NCI-H510A (cell line): ENCODE data around the gene GREB1L.

Experiments used
- DNase-seq: peaks from one replicate; lab custom pipeline; 2025; lab: John Stamatoyannopoulos, UW

GREB1L gene

GRCh38 chr18:21489119-21489750 lies 247.2 kb downstream of the GREB1L start:
- DNase-seq, result no peak

GRCh38 chr18:21489919-21490495 lies 248.0 kb downstream of the GREB1L start:
- no peak for DNase-seq

- DNase-seq, result no peak
These were observed 248.7 kb downstream of the GREB1L start for GRCh38 chr18:21490748-21491147.

DNA sequence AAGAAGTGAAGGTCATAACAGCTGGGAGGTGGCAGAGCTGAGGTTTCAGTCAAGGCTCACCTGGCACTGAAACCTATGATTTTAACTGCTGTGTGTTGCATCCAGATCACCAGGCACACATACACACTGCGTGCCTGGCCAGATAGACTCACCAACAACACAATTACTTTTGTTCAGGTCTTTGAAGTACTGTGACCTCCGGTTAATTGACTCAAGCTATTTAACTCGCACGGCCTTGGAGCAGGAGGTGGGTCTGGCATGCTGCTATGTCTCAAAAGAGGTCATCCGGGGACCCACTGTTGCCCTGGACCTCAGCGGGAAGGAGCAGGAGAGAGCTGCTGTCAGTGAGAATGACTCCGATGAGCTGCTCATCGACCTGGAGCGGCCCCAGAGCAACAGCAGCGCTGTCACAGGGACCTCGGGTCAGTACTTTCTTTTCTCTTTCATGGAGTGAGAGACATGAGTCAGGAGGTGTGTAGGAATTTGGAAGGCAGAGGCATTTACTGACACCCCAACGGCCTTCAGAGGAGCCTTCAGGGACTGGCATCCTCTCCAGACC lies 254.3 kb downstream of the GREB1L start:
- DNase-seq, result no peak

DNA sequence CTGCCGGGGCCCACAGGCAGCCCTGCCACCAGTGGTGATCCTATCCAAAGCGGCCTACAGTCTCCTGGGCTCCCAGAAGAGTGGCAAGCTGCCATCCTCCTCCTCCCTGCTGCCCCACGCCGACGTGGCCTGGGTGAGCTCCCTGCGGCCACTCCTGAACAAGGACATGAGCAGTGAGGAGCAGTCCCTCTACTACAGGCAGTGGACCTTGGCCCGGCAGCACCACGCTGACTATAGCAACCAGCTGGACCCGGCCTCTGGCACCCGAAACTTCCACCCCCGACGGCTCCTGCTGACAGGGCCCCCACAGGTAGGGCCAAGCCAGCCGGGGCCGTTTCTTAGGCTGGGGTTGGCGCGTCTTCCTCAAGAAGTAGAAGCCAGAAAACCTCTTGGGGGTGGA lies 258.0 kb downstream of the GREB1L start:
- DNase-seq, result no peak

GRCh38 chr18:21502661-21503060 lies 260.6 kb downstream of the GREB1L start:
- DNase-seq, result no peak

- DNase-seq, result no peak
These were observed 266.1 kb downstream of the GREB1L start for GRCh38 chr18:21507913-21508701.

GRCh38 chr18:21509062-21509461 lies 267.0 kb downstream of the GREB1L start:
- DNase-seq, result no peak

GRCh38 chr18:21513292-21513691 lies 271.3 kb downstream of the GREB1L start:
- no peak for DNase-seq

DNA sequence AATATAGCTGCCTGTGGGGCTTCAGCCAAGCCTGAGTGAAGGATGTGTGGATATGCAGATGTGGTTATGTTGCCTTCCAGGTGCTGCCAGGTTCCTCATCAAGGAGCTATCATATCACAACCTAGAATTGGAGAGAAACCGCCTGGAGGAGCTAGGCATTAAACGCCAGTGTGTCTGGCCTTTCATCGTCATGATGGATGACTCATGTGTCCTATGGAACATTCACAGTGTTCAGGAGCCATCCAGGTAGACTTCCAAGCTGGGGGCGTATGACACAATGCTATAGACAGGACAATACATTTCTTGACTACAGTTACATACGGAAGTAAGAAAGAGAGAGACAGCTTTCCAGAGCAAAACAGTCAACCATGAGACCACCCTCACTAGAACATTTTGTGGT lies 271.7 kb downstream of the GREB1L start:
- DNase-seq, result no peak

GRCh38 chr18:21522530-21522929 lies 280.5 kb downstream of the GREB1L start:
- DNase-seq, result no peak

DNA sequence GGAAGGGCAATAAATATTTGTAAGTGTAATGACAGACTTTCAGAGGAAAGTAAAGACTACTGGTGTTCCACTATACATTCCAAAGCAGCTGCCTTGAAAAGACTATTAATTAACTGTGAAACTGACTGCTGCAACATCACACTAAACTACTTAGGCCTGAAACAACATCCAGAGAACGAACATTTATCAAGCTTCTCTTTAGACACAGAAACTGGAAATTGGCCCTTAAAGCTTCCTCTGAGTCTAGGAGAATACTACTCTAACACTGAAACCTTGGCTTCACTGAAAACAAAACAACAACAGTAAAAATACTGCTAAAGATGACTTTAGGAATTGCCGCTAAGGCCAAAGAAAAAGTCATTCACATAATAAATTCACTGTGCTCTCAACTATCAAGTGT lies 283.9 kb downstream of the GREB1L start:
- no peak for DNase-seq

GRCh38 chr18:21526463-21526862 lies 284.4 kb downstream of the GREB1L start:
- no peak for DNase-seq

- DNase-seq, result no peak
These were observed 292.3 kb downstream of the GREB1L start for GRCh38 chr18:21534327-21534726.

- DNase-seq, result no peak
These were observed 296.2 kb downstream of the GREB1L start for GRCh38 chr18:21538230-21538629.

GRCh38 chr18:21546423-21546822 lies 304.4 kb downstream of the GREB1L start:
- DNase-seq, result no peak

DNA sequence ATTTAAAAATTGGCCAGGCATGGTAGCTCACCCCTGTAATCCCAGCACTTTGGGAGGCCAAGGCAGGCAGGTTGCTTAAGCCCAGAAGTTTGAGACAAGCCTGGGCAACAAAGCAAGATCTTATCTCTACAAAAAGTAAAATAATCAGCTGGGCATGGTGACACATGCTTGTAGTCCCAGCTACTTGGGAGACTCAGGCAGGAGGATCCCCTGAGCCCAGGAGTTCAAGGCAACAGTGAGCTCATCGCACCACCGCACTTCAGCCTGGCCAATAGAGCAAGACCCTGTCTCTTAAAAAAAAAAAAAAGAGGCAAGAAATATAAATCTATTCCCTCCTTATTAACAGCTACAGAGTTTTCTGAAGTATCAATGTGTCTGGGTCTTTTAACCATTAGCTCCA lies 306.6 kb downstream of the GREB1L start:
- DNase-seq, result no peak

DNA sequence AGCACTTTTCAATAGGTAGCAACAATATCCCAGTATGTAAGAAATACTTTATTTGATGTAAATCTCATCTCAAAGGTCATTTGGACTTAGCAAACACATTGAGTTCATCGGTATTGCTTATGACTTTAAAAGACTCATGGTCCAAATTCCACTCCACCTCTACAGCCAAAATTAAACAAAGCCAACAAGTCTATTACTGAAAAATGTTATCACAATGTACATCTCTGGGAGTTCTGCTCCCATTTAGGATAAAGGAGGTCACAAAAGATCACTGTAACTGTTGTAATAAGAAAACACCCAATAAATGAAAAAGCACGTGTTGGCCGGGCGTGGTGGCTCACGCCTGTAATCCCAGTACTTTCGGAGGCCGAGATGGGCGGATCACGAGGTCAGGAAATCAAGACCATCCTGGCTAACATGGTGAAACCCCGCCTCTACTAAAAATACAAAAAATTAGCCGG lies 308.5 kb downstream of the GREB1L start:
- no peak for DNase-seq

GRCh38 chr18:21557607-21558253 lies 315.7 kb downstream of the GREB1L start:
- no peak for DNase-seq

GRCh38 chr18:21559195-21559594 lies 317.2 kb downstream of the GREB1L start:
- DNase-seq, result no peak

DNA sequence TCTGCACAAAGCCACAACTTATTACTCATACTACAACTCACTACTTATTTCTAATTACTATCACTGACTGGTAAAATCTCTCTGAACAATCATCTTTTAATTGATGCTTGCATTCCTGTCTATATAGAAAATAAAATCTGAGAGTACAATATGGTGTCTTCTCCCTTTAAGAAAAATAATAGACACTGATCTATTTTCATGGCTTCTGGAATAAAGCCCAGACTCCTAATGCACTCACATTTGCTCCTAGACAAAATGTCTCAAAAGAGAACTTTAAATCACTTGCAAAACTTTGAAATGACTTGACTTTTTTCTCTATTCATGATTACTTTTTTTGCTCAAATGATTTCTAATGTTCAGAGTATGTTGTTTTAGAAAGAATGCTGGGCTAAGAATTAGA lies 329.7 kb downstream of the GREB1L start:
- DNase-seq, result no peak
